Activated CD8-positive, alpha-beta memory T cell treated with anti-CD3 and anti-CD28 coated beads, Interleukin-2, amount 50 U/mL, for 24 hours (primary cell): Measurements from ENCODE around the gene ZCCHC24.

ENCODE experiments used
- DNase-seq: peaks from one replicate; pipeline ENCODE4 v3.0.0-alpha.2; 2020; ENCODE audit errors: extremely low read depth

The ZCCHC24 gene

DNA sequence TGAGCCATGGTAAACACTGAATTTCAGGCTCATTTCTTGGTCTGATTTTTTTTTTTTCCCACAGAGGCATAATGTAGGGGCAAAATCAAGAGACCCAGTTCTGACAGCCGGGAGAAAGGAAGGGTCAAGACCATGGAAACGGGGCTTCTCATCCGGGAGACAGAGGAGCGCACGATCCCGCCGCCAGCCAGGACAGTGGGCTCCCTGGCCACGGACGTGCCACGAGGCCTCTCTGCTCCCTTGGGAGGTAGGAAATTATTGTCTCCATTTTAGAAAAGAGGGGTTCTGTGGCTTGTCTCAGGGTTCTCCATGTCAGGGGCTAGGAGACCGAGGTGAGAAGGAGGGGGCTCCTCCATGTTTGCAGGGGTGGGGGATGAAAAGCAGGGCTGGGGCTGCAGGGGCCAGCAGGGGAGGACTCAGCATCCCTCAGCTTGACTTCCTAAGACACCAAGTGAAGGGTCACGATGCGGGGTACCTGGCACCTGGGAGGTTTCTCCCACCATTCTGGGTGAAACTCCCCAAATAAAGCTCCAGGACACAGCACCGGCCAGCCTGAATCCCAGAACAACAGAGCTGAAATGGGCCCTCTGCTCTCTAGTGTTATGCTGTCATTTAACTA, 60.5 kb downstream of the ZCCHC24 start:
- no peak for DNase-seq

DNA sequence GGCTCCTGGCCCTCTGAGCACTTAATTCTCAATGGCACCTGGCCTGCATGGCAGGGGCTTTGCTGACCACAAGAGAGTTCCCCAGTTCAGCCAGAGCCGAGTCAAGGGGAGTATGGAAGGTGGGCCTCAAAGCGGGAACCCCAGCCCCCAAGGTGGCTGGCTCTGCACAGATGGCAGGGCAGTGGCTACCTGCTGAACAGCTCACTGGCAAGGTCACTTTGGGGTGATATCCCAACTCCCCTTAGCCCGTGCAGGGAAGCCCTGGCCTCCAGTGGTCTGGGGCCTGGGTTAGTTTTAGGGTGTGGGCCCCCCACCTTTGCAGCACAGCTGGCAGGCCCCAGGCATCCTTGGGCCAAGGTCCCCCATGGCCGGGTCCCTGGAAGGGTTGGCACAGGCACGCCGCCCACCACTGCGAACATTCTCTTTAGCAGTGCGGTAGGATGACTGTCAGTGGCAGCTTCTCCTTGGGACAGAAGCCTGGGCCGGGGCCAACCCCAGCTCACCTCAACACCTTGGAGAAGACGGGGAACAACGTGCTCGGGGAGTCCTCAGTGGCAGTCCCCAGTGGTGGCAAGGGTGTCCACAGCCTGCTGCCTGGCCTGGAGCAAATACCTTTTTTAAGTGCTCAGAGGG, 61.3 kb downstream of the ZCCHC24 start:
- no peak for DNase-seq

DNA sequence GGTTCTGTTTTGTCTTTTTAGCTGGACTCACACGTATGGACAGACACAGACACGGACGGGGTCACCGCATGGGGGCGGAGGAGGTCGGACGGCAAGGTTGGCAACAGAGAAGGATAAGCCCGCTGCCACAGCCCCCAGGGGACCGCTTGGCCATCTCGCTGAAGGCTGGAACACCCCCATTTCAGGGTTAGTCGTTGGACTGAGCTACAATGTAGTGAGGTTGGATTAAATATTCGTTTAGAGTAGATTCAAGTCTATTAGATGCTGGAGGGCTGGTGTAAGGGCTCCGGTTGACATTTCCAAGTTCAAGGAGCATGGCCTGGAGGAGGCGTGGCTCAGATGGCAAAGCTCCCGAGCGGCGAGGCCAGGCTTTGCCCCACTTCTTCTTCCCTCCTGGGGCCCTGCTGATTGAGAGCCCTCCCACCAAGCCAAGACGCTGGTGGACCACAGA, 62.9 kb downstream of the ZCCHC24 start:
- no peak for DNase-seq

DNA sequence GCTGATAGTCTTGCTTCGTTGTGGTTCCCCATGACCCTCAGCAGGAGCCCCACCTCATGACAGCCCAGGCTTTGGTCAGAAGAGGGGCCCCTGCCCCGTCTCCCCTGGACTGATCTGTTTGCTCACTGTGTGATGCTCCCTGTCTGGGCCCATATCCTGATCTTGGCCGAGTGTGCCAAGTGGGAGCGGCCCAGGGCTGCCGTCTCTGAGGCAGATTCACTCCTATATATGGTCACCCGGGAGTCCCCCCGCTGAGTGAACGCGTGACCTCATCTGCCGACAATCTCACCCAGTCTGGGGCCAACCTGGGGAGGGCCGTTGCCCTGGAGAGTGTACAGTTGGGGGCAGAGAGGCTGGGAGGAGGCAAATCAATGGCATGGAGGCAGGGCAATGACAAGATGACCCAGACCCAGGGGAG, 63.6 kb downstream of the ZCCHC24 start:
- DNase-seq, result no peak

DNA sequence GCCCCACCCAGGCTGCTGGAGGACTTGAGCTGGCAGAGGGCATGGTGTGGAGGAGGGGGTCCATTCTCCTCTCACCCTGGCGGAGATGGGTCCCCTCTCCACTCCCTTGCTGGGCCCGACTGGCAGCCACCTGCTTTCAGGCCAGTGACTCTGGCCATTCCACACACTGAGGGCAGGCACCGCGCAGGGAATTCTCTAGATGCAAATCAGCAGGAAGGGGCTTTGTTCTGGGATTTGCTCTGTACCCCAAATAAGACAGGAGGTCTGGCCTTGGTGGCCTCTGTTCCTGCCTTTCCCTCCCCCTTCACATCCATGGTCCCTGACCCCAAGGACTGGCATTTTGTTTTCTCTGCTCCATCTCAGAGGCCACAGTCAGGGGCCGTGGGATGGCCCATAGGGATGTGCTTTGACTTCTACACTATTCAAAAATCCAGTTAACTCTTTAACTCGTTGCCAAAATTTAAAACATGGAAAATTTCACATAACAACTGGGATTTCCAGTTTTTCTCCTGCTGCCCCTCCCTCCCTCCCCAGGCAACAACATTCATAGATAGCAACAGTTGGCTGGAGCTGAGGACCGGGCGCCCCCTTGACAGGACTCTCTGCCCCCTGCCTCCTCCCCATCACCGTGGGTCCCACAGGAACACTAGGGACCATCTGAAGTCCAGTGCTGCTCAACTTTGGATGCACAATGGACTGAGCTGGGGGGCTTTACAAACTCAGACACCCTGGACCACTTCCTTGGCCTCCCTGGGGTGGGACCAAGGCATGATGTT, 64.3 kb downstream of the ZCCHC24 start:
- no peak for DNase-seq

DNA sequence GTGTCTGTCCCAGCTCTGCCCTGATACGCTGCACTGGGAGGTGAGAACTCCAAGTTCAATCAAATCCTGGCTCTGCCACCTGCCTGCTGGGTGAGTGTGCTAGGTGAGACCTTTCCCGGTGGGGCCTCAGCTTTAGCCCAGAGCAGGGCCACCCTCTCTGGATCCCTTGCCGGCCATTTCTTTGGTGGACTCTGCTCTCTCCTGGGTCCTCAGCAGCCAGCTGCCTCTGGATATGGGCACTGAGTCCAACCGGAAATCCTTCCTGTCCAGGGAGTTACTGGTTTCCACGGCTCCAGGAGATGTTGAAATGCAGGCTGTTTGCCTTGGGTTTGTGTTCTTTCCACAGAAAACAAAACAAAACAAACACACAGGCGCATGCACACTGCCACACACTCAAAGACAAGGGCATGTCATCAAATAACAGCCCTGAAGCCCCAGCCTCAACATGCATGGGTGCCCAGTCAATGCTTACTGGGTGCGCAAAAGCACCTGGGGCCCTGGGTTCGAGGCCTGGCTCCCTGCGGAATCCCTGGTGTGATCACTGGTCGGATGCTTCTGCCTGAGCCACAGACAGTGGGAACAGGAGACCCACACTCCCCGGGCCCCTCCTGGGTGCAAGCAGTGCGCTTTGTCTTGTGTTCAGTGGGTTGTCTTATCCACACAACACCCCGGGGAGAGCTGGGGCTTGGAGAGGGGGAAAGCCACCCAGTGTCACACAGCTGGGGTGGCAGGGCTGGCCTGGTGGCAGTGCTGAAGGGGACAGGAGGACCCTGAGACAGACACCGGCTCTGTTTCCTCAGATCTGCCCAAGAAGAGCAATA, 65.1 kb downstream of the ZCCHC24 start:
- no peak for DNase-seq

DNA sequence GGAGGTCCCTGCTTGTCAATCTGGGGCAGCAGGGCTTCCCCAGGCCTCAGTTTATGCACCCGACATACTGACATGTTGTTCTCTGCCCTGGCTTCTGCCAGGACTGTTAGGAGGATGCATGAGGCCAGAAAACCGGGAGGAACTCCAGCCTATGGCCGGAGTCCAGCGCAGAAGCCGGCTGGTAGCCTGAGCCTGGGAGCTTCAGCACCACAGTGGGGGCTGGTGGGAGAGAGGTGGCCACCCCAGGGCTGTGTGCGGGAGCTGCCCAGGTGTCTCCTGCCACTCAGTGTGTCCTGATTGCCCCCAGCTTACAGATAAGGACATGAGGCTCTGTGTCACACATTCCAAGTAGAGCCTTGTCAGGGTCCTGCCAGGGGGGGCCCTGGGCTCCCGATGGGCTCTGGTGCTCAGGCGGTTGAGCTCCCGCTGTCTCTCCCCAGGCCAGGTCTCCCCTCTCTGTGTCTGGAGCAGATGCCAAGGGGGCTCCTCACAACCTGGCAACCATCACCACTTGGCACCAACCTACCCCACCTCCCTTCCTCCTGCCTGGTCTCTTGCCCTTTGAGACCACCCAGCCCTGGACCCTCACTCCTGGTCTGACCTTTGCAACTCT, 65.8 kb downstream of the ZCCHC24 start:
- no peak for DNase-seq

DNA sequence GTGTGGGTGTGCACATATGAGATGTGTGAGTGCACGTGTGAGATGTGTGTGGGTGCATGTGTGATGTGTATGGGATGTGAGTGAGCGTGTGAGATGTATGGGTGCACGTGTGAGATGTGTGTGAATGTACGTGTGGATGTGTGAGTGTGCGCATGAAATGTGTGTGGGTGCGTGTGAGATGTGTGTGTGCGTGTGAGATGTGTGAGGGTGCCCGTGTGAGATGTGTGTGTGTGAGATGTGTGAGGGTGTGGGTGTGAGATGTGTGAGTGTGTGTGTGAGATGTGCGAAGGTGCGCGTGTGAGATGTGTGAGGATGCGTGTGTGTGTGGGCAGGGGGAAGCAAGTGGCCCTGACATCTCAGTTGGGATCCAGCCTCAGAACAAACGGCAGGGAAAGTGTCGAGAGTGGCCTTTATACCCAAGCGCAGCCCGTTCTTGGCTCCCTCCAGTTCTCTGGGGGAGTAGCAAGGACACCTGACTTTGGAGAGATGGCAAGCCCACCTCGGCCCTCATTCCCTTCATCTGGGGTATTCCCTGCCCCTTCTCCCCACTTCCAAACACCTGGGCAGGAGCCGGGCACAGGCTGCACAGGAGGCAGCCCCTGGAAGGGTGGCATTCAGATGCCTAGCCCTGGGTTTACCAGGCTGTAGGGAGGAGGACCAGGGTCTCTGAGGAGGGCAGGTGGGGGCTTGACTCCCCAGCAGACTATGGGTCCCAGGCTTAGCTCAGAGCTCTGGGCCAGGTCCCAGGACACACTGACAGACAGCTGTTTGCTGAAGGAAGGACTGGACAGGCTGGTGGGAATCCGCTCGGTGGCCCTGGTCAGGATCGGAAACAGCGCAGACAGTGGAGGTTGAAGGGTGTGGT, 66.5 kb downstream of the ZCCHC24 start:
- DNase-seq, result no peak

DNA sequence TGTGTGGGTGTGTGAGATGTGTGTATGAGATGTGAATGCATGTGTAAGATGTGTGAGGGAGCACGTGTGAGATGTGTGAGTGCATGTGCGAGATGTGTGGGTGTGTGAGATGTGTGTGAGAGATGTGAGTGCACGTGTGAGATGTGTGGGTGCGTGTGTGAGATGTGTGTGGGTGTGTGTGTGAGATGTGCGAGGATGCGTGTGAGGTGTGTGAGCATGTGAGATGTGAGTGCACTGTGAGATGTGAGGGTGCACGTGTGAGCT, 67.1 kb downstream of the ZCCHC24 start:
- DNase-seq, result no peak

DNA sequence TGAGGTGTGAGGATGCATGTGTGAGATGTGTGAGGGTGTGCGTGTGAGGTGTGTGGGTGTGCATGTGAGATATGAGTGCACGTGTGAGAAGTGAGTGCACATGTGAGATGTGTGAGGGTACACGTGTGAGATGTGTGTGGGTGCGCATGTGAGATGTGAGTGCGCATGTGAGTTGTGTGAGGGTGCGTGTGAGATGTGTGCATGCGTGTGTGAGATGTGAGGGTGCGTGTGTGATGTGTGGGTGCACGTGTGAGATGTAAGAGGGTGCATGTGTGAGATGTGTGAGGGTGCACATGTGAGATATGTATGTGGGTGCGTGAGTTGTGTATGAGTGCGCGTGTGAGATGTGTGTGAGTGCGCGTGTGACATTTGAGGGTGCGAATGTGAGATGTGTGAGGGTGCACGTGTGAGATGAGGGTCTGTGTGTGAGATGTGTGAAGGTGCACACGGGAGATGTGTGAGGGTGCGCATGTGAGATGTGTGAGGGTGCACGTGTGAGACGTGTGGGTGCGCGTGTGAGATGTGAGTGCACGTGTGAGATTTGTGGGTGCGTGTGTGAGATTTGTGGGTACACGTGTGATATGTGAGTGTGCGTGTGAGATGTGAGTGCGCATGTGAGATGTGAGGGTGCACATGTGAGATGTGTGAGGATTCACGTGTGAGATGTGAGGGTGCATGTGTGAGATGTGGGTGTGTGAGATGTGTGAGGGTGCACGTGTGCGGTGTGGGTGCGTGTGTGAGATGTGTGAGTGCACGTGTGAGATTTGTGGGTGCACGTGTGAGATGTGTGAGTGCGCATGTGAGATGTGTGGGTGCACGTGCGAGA, 67.7 kb downstream of the ZCCHC24 start:
- DNase-seq, result no peak

DNA sequence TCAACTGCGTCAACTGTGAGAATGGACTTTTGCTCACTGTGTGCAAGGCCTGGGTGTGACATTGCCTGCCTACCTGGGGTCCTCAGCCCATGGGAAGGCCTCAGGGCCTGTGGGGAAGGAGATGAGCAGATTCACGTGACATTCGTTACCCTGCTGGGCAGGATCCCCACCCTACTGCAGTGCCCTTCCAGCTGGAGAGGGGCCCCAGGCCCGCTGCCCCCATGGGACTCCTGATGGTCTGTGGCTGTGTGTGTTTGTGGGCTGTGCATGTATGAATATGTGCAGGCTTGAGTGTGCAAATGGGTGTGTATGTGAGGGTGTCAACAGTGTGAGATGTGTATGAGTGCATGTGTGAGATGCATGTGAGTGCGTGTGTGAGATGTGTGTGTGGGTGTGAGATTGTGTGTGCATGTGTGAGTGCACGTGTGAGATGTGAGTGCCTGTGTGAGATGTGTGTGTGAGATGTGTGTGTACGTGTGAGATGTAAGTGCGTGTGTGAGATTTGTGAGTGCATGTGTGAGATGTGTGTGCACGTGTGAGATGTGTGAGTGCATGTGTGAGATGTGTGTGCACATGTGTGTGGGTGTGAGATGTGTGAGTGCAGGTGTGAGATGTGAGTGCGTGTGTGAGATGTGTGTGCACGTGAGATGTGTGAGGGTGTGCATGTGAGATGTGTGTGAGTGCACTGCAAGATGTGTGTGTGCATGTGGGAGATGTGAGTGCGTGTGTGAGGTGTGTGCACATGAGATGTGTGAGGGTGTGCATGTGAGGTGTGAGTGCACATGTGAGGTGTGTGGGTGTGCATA, 68.5 kb downstream of the ZCCHC24 start:
- no peak for DNase-seq

DNA sequence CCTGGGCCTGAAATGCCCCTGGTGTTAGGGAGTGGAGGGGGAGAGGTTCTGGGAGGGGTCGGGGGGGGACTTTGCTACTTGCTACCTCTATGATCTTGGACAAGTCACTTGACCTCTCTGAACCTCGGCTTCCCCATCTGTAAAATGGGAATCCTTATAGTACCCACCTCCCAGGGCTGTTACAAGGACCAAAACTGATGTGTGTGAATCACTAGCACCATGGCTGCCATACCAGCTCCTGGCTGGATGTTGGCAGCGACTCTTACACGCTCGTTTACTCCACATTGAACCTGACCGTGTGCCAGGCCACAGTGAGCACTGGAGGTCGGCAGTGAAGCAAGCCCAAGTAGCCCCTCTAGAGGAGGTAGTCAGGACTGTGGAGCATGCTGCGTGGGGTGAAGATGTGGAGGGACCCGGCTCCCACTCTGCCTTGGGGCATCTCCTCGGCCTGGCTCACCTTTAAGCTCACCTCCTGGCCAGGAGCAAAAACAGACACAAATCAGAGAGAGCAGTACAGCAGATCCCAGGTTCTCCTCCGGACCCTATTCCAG, 69.3 kb downstream of the ZCCHC24 start:
- DNase-seq, result no peak

DNA sequence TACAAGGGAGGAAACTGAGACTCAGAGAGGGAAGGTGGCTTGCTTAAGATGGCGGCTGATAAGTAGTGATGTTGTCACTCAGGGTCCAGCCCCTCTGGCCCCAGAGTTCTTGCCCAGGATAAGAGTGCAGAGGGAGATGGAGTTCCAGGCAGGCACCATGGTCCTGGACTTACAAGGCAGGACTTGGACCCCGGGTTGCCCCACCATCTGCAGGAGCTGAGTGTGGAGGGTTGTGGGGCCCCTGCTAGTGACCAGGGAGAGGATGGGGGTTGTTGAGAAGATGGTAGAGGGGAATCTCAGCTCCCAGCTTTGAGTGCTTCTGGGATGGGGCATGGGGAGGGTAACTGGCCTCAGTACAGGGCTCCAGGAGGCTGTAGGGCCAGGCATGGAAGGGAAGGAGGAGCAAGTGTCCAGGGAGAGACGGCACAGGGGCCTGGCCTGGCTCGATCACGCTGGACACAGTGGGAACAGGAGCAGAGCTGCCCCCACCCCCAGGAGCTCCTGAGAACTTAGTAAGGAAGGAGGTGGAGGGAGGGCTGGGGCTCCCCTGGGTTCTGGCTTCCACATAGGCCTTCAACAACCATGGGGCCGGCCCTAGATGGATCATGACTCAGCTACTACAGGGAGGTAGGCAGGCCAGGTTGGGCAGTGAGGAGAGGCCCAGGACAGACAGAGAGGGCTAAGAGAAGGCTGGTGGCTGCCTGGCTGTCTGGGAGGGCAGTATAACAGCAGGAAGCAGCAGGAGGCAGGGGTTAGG, 69.9 kb downstream of the ZCCHC24 start:
- DNase-seq, result no peak

DNA sequence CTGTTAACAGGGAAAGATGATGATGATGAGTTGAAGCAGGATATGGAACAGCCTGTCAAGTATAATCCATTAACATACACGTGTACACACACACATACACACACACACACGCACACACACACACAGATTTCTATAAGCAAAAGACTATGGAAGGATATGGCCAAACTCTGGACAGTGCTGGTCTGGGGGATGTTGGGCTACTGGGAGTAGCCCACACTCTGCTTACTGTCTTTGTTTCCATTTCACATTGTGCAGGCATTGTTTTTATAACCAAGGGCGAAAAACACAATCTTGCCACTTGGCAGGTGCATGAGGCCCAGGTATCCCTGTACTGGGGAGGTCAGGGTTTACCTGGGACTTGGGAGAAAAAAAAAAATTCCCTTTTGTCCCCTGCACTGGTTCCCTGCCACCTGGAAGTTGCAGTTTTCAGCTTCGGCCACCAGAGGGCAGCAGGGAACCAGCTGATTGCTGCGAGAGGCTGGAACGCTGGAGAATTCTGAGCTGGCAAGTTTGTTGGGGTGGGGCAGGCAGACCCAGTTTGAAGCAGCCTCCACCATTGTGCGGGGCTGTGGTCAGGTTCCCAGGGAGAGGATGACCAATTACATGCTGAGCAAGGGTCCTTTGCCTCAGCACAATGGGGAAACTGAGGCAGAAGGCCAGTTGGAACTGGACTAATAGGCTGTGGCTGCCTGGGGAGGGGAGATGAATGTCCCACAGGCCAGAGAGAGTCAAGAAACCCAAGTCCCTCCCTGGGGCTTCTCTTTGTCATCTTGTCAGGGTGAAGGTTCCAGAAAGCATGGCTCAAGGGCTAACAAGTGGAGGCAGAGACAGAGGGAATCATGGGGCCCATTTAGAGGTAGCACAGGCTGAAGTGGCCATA, 70.9 kb downstream of the ZCCHC24 start:
- DNase-seq, result peak; percentile 41

DNA sequence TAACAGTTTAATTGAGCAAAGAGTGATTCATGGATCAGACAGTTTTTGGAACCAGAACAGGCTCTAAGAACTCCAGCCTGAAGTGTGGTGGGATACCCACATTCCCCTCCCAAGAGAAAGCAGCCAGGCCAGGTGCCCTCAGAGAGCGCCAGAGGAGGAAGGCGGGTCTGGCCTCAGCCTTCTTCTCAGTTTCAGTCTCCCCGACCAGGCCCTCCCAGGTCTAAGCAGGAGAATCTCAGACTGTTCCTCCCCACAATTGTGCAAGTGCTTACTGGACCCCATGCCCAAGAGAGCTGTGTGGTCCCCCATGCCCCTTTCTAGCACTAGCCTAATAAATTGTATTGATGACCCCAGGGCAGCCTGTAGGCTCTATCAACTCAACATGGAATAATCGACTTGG, 72.6 kb downstream of the ZCCHC24 start:
- no peak for DNase-seq

DNA sequence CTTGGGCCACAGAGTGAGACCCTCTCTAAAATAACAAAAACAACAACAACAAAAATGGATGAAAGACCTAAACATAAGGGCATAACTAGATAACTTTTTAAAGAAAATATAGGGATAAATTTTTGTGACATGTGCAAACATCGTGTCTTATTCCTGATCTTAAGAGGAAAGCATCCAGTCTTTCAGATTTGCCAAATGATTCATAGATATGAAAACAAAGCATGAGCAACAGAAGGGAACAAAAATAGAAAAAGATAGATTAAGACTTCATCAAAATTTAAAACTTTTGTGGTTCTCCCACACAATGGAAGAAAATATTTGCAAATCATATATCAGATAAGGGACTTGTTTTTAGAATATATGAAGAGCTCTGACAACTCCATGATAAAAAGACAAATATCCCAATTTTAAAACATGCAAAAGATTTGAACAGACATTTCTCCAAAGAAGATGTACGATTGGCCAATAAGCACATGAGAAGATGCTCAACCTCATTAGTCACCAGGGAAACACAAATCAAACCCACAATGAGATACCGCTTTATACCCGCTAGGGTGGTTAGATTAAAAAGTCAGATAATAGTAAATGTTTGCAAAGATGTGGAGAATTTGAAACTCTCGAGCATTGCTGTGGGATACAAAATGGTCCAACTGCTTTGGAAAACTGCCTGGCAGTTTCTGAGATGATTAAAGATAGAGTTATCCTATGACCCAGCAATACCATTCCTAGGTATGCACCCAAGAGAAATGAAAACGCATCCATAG, 77.8 kb downstream of the ZCCHC24 start:
- DNase-seq, result no peak
